CD8-positive, alpha-beta memory T cell (primary cell): ENCODE results near the gene ACKR2. TPM values are rescaled to one million over a fixed set of nuclear protein-coding genes. Genes with fewer than 3 reads are reported as not detected.

Source experiments
- CTCF ChIA-PET: fragments of 350-600 bp; sonication (Branson Sonifier 250); formaldehyde crosslinking; loops from one replicate; lab custom pipeline; 2021; ENCODE audit warnings: antibody characterized with exemption; lab: Charles Lee
- POLR2A ChIA-PET: fragments of 350-600 bp; sonication (Branson Sonifier 250); formaldehyde crosslinking; loops from one replicate; lab custom pipeline; 2021; ENCODE audit warnings: antibody characterized with exemption; lab: Charles Lee
- DNase-seq, 5 donors: peaks; one replicate each; pipeline versions ENCODE4 v3.0.0 to v3.0.0-alpha.2; 2020 to 2022; ENCODE audit warnings: mixed read lengths in 1 of 5
- H3K27ac ChIP-seq: one replicate; pipeline ENCODE4 v1.7.0; 2013; ENCODE audit warnings: low read depth, mild to moderate bottlenecking, low read length, moderate library complexity
- H3K27me3 ChIP-seq: 2 replicates; pipeline ENCODE4 v1.7.0; 2013; ENCODE audit warnings: low read length, mild to moderate bottlenecking; ENCODE audit not compliant: insufficient read depth, poor library complexity, severe bottlenecking
- H3K36me3 ChIP-seq: 2 replicates; pipeline ENCODE4 v1.7.0; 2013; ENCODE audit warnings: mild to moderate bottlenecking, low read length, moderate library complexity; ENCODE audit not compliant: insufficient read depth
- H3K4me1 ChIP-seq: 2 replicates; pipeline ENCODE4 v1.7.0; 2013; ENCODE audit warnings: mild to moderate bottlenecking, low read length, moderate library complexity; ENCODE audit not compliant: insufficient read depth
- H3K4me3 ChIP-seq: 2 replicates; pipeline ENCODE4 v1.7.0; 2013; ENCODE audit warnings: mild to moderate bottlenecking, low read length
- H3K9me3 ChIP-seq: 2 replicates; pipeline ENCODE4 v1.7.0; 2013; ENCODE audit warnings: mild to moderate bottlenecking, low read length
- H3K27ac Mint-ChIP-seq, 8 donors: one replicate each; pipeline ENCODE4 v1.8.0; 2020 to 2021; ENCODE audit warnings: mixed read lengths in 8 of 8, mild to moderate bottlenecking in 6 of 8, inconsistent platforms in 3 of 8, moderate library complexity in 3 of 8
- H3K27me3 Mint-ChIP-seq, 2 donors: one replicate each; pipeline ENCODE4 v1.8.0; 2020 to 2021; ENCODE audit warnings: mixed read lengths in 2 of 2, mild to moderate bottlenecking in 1 of 2, moderate library complexity in 1 of 2
- H3K36me3 Mint-ChIP-seq, 3 donors: one replicate each; pipeline ENCODE4 v1.8.0; 2020 to 2021; ENCODE audit warnings: mixed read lengths in 3 of 3, inconsistent platforms in 1 of 3, mild to moderate bottlenecking in 1 of 3
- H3K4me1 Mint-ChIP-seq, 3 donors: one replicate each; pipeline ENCODE4 v1.8.0; 2020 to 2021; ENCODE audit warnings: mixed read lengths in 3 of 3, inconsistent platforms in 1 of 3, mild to moderate bottlenecking in 1 of 3
- H3K4me3 Mint-ChIP-seq, 7 donors: one replicate each; pipeline ENCODE4 v1.8.0; 2020 to 2021; ENCODE audit warnings: mixed read lengths in 7 of 7, mild to moderate bottlenecking in 6 of 7, moderate library complexity in 4 of 7, inconsistent platforms in 2 of 7
- H3K9me3 Mint-ChIP-seq, 5 donors: one replicate each; pipeline ENCODE4 v1.8.0; 2020 to 2022; ENCODE audit warnings: mixed read lengths in 5 of 5, mild to moderate bottlenecking in 3 of 5, moderate library complexity in 2 of 5, inconsistent platforms in 1 of 5
- polyA plus RNA-seq: library from polyadenylated mRNA; unstranded; fragments of 300-500 nt; fragmentation: Illumina TruSeq; gene quantifications from one replicate; pipeline ENCODE4 v1.2.3, GENCODE V29; 2021
- total RNA-seq, 2 experiments: library from RNA; stranded (reverse); gene quantifications; one replicate each; pipeline ENCODE4 v1.2.3, GENCODE V29; 2021

The ACKR2 gene
- total and polyA plus RNA-seq, 3 experiments from 2014 or later = 0.20 to 0.92 TPM; not detected in 1

DNA sequence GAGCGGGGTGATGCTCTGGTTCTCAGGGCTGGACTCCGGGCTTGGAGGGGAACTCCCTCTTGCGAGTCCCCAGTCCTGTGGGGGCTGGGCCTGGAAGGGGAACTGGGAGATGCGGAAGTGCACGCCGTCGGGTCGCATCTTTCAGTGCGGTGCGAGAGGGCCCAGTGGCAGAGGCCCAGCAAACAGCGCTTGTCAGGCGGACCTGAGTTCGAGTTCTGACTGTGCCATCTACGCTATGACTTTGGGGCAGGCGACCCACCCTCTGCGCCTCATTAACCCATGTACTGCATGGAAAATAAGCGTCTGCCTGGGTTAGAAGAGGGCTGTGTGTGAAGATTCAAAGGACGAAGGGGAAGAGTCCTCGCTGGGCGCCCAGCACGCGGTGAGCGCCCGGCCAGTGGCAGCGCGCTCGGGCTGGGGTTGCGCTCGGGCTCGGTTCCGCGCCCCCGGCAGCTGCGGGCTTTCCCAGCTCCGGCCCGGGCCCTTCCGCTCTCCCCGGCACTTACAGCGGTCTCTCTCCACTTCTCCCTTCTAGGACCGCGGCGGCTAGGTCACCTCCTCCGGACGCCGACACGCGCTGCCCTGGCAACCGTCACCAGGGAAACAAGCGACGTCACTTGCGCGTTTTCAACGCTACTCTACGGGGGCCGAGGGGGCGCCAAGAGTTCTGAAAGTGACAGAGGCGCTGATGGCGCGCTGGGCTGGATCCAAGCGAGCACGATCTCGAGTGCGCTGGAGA lies 36.4 kb upstream of the ACKR2 start, which contains the start of gene CCDC13:
Gene CCDC13, minus strand, starts transcription at position 584 of the 739 bp plus-strand sequence. CDS start 14,908 bp downstream, outside the sequence.
- DNase-seq = peak; percentile 70 to 92 (median 81)
- H3K4me3 Mint-ChIP-seq = peak within 1 kb of the TSS; percentile 80 to 90 (median 88)
- ChIA-PET POLR2A (no interaction called here), CTCF (no interaction called here)
- H3K27ac Mint-ChIP-seq = peak within 1 kb of the TSS; percentile 21 to 95 (median 92)
- H3K36me3 ChIP-seq = no peaks in the 10 kb centered on the region
- peaks cover 11 to 15% (median 14%) of the 10 kb centered on the region in 3 donors for H3K4me1 Mint-ChIP-seq
- H3K27ac ChIP-seq = no peak within 1 kb of the TSS
- no peaks in the 10 kb centered on the region for H3K9me3 ChIP-seq
- peaks cover 0 to 3% of the 10 kb centered on the region in 2 donors for H3K27me3 Mint-ChIP-seq
- H3K36me3 Mint-ChIP-seq = peaks cover 0 to 5% (median 1%) of the 10 kb centered on the region in 3 donors
- no peaks in the 10 kb centered on the region for H3K27me3 ChIP-seq
- H3K4me3 ChIP-seq = peak within 1 kb of the TSS; percentile 49
- peaks cover 5% of the 10 kb centered on the region for H3K4me1 ChIP-seq
- H3K9me3 Mint-ChIP-seq = no peaks in the 10 kb centered on the region

DNA sequence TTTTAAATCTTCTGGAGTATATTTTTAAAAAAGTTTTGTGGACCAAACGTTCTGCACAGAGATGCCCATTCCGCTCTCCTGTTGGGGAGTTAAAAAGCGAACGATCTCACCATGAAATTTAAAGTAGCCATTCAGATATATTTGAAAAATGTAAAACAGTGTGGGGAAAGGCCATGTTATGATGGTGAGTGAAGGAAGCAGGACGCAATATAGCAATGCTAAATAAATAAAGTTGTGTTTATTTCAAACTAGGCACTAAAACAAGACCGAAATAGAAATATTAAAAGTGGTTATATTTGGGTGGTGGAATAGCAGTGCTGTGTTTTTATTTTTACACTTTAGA lies 35.9 kb upstream of the ACKR2 start:
- Histone ChIP-seq H3K9me3 (no peaks in the 10 kb centered on the region), H3K27ac (no peak overlapping the region), H3K27me3 (no peaks in the 10 kb centered on the region), H3K4me3 (peak overlapping the region; percentile 49), H3K36me3 (no peaks in the 10 kb centered on the region), H3K4me1 (peaks cover 5% of the 10 kb centered on the region)
- peak overlapping the region; percentile 80 to 90 (median 88) for H3K4me3 Mint-ChIP-seq
- CTCF ChIA-PET = no interaction called here
- peaks cover 0 to 3% of the 10 kb centered on the region in 2 donors for H3K27me3 Mint-ChIP-seq
- peaks cover 0 to 5% (median 1%) of the 10 kb centered on the region in 3 donors for H3K36me3 Mint-ChIP-seq
- DNase-seq = no peak
- no peaks in the 10 kb centered on the region for H3K9me3 Mint-ChIP-seq
- peak overlapping the region in 7 of 8 donors; percentile 81 to 95 (median 90) for H3K27ac Mint-ChIP-seq
- peaks cover 11 to 15% (median 14%) of the 10 kb centered on the region in 3 donors for H3K4me1 Mint-ChIP-seq
- POLR2A ChIA-PET = no interaction called here

DNA sequence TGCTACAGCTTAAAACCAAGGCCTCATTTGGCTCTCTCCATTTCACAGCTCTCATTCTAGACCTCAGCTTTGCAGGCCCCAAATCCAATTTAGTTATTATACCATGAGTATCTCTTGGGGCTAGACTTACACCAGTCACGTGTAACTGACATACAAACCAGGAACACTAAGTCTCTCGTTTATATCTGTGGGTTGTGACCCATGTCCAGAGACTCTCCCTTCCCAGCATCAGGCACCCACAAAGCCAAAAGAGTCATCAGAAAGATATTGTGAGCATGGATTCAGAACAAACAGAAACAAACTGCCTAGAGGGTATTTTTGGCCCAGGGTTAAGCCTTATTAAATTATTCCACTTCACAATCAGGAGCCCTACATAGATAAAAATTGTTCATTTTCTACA lies 30.6 kb upstream of the ACKR2 start:
- H3K4me1 ChIP-seq = no peaks in the 10 kb centered on the region
- Mint-ChIP-seq H3K36me3 (peaks cover 0 to 17% (median 2%) of the 10 kb centered on the region in 3 donors), H3K4me1 (peaks cover 0 to 3% (median under 1%) of the 10 kb centered on the region in 3 donors), H3K27me3 (no peaks in the 10 kb centered on the region), H3K27ac (peak overlapping the region in 1 of 8 donors; percentile 38), H3K9me3 (no peaks in the 10 kb centered on the region), H3K4me3 (no peak overlapping the region)
- H3K27me3 ChIP-seq = no peaks in the 10 kb centered on the region
- POLR2A ChIA-PET = no interaction called here
- H3K4me3 ChIP-seq = no peak overlapping the region
- H3K27ac ChIP-seq = no peak overlapping the region
- CTCF ChIA-PET = interaction anchor here (0.7 to 2.1 kb wide), 5 partner anchors 25 to 103 kb away, joined by 3 to 19 read pairs (median 3); no protein-coding TSS in a partner anchor
- no peaks in the 10 kb centered on the region for H3K9me3 ChIP-seq
- DNase-seq = no peak
- no peaks in the 10 kb centered on the region for H3K36me3 ChIP-seq

DNA sequence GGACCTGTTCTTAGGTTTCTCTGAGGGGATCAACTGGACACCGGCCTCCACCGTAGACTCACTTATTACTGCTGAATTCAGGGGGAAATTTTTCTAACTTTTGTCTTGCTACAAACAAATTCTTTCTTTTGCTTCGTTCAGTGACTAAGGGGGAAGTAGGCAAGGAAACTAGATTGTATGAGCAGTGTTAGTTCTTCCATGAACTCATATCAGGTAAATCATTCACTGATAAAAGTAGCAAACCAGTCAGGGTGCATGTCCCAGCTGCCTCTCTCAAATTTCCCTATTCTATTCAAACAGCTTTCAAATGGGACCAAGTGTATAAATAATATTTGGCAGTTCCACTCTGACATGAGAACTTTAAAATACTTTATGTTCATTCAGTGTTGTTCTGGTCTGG lies 28.8 kb upstream of the ACKR2 start:
- H3K27me3 ChIP-seq = no peaks in the 10 kb centered on the region
- Mint-ChIP-seq H3K36me3 (peaks cover 0 to 26% (median 2%) of the 10 kb centered on the region in 3 donors), H3K27me3 (no peaks in the 10 kb centered on the region), H3K27ac (peak overlapping the region in 2 of 8 donors; percentile 56 to 67), H3K4me1 (peaks cover 0 to 3% (median 0%) of the 10 kb centered on the region in 3 donors), H3K9me3 (no peaks in the 10 kb centered on the region), H3K4me3 (no peak overlapping the region)
- H3K4me3 ChIP-seq = no peak overlapping the region
- no peaks in the 10 kb centered on the region for H3K36me3 ChIP-seq
- DNase-seq = no peak
- no peaks in the 10 kb centered on the region for H3K9me3 ChIP-seq
- H3K27ac ChIP-seq = no peak overlapping the region
- ChIA-PET CTCF (interaction anchor here (0.8 to 2.1 kb wide), 7 partner anchors 13 to 1418 kb away, joined by 3 to 19 read pairs (median 5); no protein-coding TSS in a partner anchor), POLR2A (no interaction called here)
- no peaks in the 10 kb centered on the region for H3K4me1 ChIP-seq

DNA sequence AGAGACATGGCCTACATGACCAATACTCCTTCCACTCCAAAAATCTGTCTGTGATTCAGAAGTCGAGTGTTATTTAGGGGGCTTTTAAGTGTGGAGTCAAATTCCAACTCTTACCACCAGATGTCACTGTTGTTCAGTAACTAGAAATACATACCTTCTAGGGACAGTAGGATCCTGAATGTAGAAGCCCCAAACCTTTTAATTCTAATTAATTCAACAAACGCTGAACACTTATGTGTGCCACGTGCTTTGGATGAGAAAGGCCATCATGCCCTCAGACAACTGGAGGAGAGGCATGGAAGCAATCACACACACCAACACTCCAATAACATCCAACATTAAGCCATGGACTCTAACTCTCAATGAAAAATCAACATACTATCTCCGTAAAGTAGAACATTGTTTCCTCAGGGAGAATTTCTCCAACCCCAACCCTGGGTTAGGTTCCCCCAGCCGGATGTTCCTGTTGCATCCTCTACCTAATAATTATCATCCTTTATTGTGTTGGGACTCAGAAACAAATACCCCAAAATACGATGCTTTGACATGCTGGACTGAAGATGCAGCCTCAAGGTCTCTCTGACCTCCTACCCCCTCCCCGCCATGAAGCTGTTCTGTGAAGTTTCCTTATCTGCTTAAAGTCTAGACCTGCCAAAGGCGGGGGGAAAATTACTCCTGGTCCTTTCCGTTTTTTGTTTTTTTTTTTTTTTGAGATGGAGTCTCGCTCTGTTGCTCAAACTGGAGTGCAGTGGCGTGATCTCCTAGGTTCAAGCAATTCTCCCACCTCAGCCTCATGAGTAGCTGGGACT lies 28.1 kb upstream of the ACKR2 start:
- H3K27me3 ChIP-seq = no peaks in the 10 kb centered on the region
- Mint-ChIP-seq H3K9me3 (no peaks in the 10 kb centered on the region), H3K36me3 (peaks cover 0 to 31% (median 5%) of the 10 kb centered on the region in 3 donors), H3K4me1 (peaks cover 0 to 5% (median 0%) of the 10 kb centered on the region in 3 donors), H3K4me3 (no peak overlapping the region), H3K27me3 (no peaks in the 10 kb centered on the region), H3K27ac (peak overlapping the region in 3 of 8 donors; percentile 67 to 92 (median 75))
- no peak overlapping the region for H3K4me3 ChIP-seq
- H3K4me1 ChIP-seq = no peaks in the 10 kb centered on the region
- peak in 2 of 5 donors; percentile 51 to 60 for DNase-seq
- H3K36me3 ChIP-seq = no peaks in the 10 kb centered on the region
- no peak overlapping the region for H3K27ac ChIP-seq
- H3K9me3 ChIP-seq = no peaks in the 10 kb centered on the region
- ChIA-PET CTCF (interaction anchor here (1.0 to 1.5 kb wide), 3 partner anchors 22 to 101 kb away, joined by 6 to 9 read pairs (median 6); partner anchors contain the start of gene HIGD1A), POLR2A (no interaction called here)

DNA sequence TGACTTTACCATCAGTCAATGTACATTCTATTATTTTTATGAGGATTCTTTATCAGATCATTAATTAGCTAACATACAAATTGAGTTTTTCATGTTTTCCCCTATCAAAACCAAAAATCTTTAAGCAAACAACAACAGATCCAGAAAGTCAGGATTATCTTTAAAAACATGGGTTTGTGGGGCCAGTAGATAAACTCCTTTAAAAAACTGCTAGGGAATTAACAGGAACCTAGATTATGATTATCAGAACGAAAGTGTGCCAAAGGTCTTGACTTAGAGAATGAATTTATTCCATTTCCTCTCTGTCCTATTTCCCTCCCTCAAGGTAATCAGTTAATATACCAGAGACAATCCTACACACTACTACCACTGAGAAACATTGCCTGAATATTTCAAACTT lies 23.0 kb upstream of the ACKR2 start:
- H3K4me3 ChIP-seq = no peak overlapping the region
- Mint-ChIP-seq H3K36me3 (peaks cover 0 to 54% (median 12%) of the 10 kb centered on the region in 3 donors), H3K27me3 (no peaks in the 10 kb centered on the region), H3K4me3 (no peak overlapping the region), H3K4me1 (peaks cover 6 to 11% (median 9%) of the 10 kb centered on the region in 3 donors), H3K9me3 (no peaks in the 10 kb centered on the region), H3K27ac (peak overlapping the region in 3 of 8 donors; percentile 5 to 70 (median 22))
- no peaks in the 10 kb centered on the region for H3K27me3 ChIP-seq
- DNase-seq = no peak
- H3K27ac ChIP-seq = no peak overlapping the region
- H3K36me3 ChIP-seq = no peaks in the 10 kb centered on the region
- CTCF ChIA-PET = interaction anchor here (1.2 kb wide), 1 partner anchor 32 kb away, joined by 3 read pairs; no protein-coding TSS in a partner anchor
- POLR2A ChIA-PET = no interaction called here
- H3K4me1 ChIP-seq = no peaks in the 10 kb centered on the region
- H3K9me3 ChIP-seq = no peaks in the 10 kb centered on the region

DNA sequence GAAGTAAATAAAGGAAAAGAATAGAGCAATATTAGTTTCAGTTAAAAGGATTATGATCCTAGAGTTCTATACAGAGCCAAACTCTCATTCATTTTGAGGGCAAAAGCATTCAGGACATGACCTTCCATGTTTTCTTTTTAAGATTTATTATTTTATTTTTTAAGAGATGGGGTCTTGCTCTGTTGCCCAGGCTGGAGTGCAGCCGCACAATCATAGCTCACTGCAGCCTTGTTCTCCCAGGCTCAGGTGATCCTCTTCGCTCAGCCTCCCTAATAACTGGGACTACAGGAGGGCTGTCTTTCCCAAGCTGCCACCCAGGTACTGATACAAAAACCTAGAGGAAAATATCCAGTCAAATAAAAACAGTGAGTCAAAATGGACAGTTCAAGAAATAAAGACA lies 22.6 kb upstream of the ACKR2 start:
- POLR2A ChIA-PET = no interaction called here
- H3K36me3 ChIP-seq = no peaks in the 10 kb centered on the region
- Mint-ChIP-seq H3K4me3 (no peak overlapping the region), H3K4me1 (peaks cover 6 to 12% (median 11%) of the 10 kb centered on the region in 3 donors), H3K27ac (no peak overlapping the region), H3K27me3 (no peaks in the 10 kb centered on the region), H3K36me3 (peaks cover 0 to 57% (median 14%) of the 10 kb centered on the region in 3 donors), H3K9me3 (no peaks in the 10 kb centered on the region)
- no peaks in the 10 kb centered on the region for H3K9me3 ChIP-seq
- CTCF ChIA-PET = interaction anchor here (1.2 to 1.6 kb wide), 2 partner anchors 32 to 95 kb away, joined by 3 to 4 read pairs; no protein-coding TSS in a partner anchor
- no peaks in the 10 kb centered on the region for H3K4me1 ChIP-seq
- H3K27me3 ChIP-seq = no peaks in the 10 kb centered on the region
- no peak for DNase-seq
- H3K4me3 ChIP-seq = no peak overlapping the region
- no peak overlapping the region for H3K27ac ChIP-seq
